ENCODE results near the gene C22orf15.

Gene C22orf15

GRCh38 chr22:23774114-23774921 lies 11.5 kb downstream of the C22orf15 start:
- no peak for DNase-seq

GRCh38 chr22:23774922-23775436 lies 12.2 kb downstream of the C22orf15 start:
- DNase-seq: no peak

GRCh38 chr22:23775779-23776375 lies 13.1 kb downstream of the C22orf15 start:
- no peak for DNase-seq

GRCh38 chr22:23777776-23778576 lies 15.2 kb downstream of the C22orf15 start:
- no peak for DNase-seq

GRCh38 chr22:23778577-23778900 lies 15.7 kb downstream of the C22orf15 start:
- DNase-seq: no peak

- no peak for DNase-seq
Observed at GRCh38 chr22:23779083-23779482, 16.3 kb downstream of the C22orf15 start.

GRCh38 chr22:23779731-23780130 lies 16.9 kb downstream of the C22orf15 start:
- DNase-seq: no peak

GRCh38 chr22:23780146-23780748 lies 17.5 kb downstream of the C22orf15 start:
- DNase-seq: no peak

- no peak for DNase-seq
Observed at GRCh38 chr22:23781065-23781464, 18.3 kb downstream of the C22orf15 start.

- no peak for DNase-seq
Observed at GRCh38 chr22:23781511-23782183, 18.9 kb downstream of the C22orf15 start.

- DNase-seq: no peak
Observed at GRCh38 chr22:23782252-23782651, 19.5 kb downstream of the C22orf15 start.

- DNase-seq: no peak
Observed at GRCh38 chr22:23782703-23783102, 19.9 kb downstream of the C22orf15 start.

GRCh38 chr22:23783265-23784150 lies 20.7 kb downstream of the C22orf15 start:
- no peak for DNase-seq

GRCh38 chr22:23784215-23784732 lies 21.5 kb downstream of the C22orf15 start:
- DNase-seq: no peak

GRCh38 chr22:23786261-23786710 lies 23.5 kb downstream of the C22orf15 start:
- no peak for DNase-seq

GRCh38 chr22:23786752-23787599 lies 24.2 kb downstream of the C22orf15 start, which contains the start of gene SMARCB1:
Gene SMARCB1 (plus strand): TSS chr22:23786966. CDS start chr22:23787170, 204 bp downstream.
- DNase-seq: peak; percentile 74 to 76

- no peak for DNase-seq
Observed at GRCh38 chr22:23787600-23787896, 24.8 kb downstream of the C22orf15 start.

- DNase-seq: no peak
Observed at GRCh38 chr22:23787910-23788309, 25.1 kb downstream of the C22orf15 start.

GRCh38 chr22:23789121-23789520 lies 26.3 kb downstream of the C22orf15 start:
- DNase-seq: no peak

- peak; percentile 68 to 71 for DNase-seq
Observed at GRCh38 chr22:23789638-23790037, 26.8 kb downstream of the C22orf15 start.

Data from SHP77 (cell line).